Measurements from ENCODE around the gene SMAD6. TPM values are rescaled to one million over a fixed set of nuclear protein-coding genes. Genes with fewer than 3 reads are reported as not detected.

The SMAD6 gene
- total RNA-seq, 1 experiment from 2014 or later: 58.6 TPM

DNA sequence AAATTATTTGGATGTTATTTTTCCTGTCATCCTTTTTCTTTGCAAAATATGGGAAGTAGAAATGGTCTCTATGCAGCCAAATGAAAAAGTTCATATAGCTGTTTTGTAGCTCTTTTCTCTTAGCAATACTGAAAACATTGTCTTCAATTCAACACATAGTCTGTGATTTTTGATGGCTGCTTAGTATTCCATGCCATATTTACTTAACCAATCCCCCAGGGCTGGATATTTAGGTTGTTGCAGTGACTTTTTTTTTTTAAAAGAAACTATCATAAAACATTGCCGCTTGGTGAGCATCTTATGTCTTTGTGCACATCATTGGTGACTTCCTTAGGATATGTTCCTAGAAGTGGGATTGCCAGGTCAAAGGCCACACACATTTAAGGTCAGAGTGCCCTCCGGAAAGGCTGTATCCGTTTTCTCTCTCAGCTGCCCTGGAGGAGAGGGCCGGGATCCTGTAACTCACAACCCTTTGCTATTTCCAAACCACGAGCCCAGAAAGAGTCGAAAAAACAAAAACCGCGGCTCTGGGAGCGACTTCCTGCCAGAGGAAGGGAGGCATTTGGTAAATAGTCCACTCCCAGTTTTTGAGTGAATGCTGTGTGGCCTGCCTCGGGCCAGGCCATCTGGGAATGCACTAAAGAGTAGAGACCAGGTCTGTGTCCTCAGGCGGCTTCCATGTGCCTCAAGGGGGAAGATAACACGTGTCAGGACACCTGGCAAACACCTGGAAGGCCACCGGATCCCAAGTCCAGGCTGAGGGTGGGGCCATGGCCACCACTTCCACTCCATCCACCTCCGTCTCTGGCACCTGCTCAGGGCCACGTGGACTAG is 41.9 kb downstream of the SMAD6 start:
- DNase-seq: no peak
- CTCF ChIA-PET: interaction anchor here (1.6 kb wide), 1 partner anchor 24 kb away, joined by 5 read pairs; no protein-coding TSS in a partner anchor

DNA sequence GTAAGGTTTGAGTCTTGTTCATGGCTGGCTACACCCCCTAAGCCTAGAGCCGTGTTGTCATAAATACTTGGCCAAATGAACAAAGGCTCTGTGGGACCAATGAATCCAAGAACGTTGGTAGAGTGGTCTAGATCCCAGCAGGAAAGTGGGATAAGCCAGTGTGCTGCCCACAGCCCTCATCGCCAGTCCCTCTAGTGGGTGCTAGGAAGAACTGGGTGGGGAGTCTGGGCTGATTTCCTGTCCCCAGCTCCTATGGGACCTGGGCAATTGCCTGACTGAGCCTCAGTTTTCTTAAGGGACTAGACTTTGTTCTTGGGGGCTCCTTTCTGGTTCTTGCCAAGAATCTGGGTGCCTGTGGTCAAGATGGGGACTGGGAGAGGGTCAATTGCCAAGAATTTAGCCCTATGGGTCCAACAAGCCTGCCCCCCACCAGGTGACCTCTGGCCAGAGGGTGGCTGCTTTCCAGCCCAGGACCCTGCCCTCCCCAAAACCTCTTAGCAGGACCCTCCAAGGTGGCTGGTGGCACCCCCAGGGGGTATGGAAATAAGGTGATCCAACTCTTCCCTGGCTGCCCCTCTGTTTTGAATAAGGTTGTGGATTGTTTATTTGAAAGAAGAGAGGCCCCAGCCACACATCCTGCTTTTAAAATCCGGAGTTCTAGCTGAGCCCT is 42.7 kb downstream of the SMAD6 start:
- DNase-seq: no peak
- BruUV-seq (replicated peaks): no TSS peak
- CTCF ChIA-PET: interaction anchor here (1.6 kb wide), 1 partner anchor 24 kb away, joined by 5 read pairs; no protein-coding TSS in a partner anchor
- Mint-ChIP-seq H3K27ac (ENCODE audit: unreplicated experiment) (peak overlapping the region; percentile 51), H3K9me3 (ENCODE audit: low read depth, unreplicated experiment) (no peaks in the 10 kb centered on the region), H3K4me3 (ENCODE audit: low read depth, unreplicated experiment) (no peak overlapping the region), H3K4me1 (ENCODE audit: low read depth, unreplicated experiment) (peaks cover 56% of the 10 kb centered on the region), H3K36me3 (ENCODE audit: insufficient read depth, unreplicated experiment) (peaks cover 40% of the 10 kb centered on the region), H3K27me3 (ENCODE audit: unreplicated experiment) (no peaks in the 10 kb centered on the region)
- TF ChIP-seq, protein P1, sequence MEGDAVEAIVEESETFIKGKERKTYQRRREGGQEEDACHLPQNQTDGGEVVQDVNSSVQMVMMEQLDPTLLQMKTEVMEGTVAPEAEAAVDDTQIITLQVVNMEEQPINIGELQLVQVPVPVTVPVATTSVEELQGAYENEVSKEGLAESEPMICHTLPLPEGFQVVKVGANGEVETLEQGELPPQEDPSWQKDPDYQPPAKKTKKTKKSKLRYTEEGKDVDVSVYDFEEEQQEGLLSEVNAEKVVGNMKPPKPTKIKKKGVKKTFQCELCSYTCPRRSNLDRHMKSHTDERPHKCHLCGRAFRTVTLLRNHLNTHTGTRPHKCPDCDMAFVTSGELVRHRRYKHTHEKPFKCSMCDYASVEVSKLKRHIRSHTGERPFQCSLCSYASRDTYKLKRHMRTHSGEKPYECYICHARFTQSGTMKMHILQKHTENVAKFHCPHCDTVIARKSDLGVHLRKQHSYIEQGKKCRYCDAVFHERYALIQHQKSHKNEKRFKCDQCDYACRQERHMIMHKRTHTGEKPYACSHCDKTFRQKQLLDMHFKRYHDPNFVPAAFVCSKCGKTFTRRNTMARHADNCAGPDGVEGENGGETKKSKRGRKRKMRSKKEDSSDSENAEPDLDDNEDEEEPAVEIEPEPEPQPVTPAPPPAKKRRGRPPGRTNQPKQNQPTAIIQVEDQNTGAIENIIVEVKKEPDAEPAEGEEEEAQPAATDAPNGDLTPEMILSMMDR (IDR thresholded peaks at IDR 0.05; ENCODE audit: unreplicated experiment): no peak
- intact Hi-C loops (cut with micrococcal nuclease; ENCODE audit: unreplicated experiment): no loop called here

More for the DNA sequence above, 41.9 kb downstream of the SMAD6 start:
- peaks cover 49% of the 10 kb centered on the region for H3K4me1 Mint-ChIP-seq (ENCODE audit: low read depth, unreplicated experiment)
- H3K36me3 Mint-ChIP-seq (ENCODE audit: insufficient read depth, unreplicated experiment): peaks cover 32% of the 10 kb centered on the region
- H3K4me3 Mint-ChIP-seq (ENCODE audit: low read depth, unreplicated experiment): no peak overlapping the region
- no TSS peak for BruUV-seq (replicated peaks)
- no peak overlapping the region for H3K27ac Mint-ChIP-seq (ENCODE audit: unreplicated experiment)
- intact Hi-C loops (cut with micrococcal nuclease; ENCODE audit: unreplicated experiment): no loop called here
- H3K27me3 Mint-ChIP-seq (ENCODE audit: unreplicated experiment): no peaks in the 10 kb centered on the region
- H3K9me3 Mint-ChIP-seq (ENCODE audit: low read depth, unreplicated experiment): no peaks in the 10 kb centered on the region
- TF ChIP-seq, protein P1 (IDR thresholded peaks at IDR 0.05; ENCODE audit: unreplicated experiment): no peak

DNA sequence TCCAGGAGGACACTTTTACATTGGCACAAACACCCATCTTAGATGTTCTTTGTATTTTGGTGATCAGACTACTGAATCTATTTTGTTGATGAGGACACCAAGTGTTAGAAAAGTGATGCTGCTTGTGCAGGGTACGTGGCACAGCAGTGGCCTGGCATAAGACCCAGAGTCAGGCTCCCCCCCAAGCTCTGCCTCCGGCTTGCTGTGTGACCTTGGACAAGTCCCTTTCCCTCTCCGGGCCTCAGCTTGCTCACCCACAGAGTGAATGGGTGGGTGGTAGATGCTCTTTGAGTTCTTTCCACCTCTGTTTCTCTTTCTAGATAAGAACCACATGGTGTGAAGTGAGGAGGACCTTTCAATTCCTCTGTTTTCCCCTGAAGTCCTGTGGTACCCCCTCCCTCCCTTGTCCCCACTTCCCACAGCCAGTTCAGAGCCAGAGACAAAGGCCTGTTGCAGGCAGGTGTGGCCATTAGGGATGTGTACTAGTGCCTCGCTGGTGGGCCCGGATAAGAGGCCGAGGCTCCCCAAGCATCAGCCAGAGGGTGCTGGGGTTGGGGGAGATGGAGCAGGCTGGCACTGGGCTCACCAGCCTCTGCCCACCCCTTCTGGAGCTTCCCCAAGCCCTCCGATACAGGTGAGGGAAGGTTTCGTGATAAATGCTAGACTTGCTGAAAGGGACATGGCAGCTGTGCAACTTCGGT is 43.6 kb downstream of the SMAD6 start:
- TF ChIP-seq, protein P1 (IDR thresholded peaks at IDR 0.05; ENCODE audit: unreplicated experiment): no peak
- DNase-seq: no peak

DNA sequence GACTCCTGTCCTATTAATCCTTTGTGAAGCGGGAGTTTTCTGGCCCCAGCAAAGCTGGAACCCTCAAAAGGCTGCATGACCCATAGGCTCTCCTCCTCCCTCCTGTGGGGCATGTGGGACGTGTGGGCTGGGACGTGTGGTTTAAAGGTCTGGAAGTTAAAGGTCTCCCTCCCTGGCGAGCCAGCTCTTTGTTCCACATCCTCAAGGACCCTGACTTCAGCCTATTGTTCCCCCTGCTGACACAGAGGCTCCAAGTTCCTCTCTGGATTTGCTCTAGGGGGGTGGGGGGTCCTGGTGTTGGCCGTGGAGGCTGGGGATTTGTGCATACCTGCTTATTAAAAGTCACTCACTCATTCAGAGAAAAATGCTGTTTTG is 44.2 kb downstream of the SMAD6 start:
- no peak for DNase-seq
- Mint-ChIP-seq H3K27ac (ENCODE audit: unreplicated experiment) (peak overlapping the region; percentile 51), H3K27me3 (ENCODE audit: unreplicated experiment) (no peaks in the 10 kb centered on the region), H3K4me3 (ENCODE audit: low read depth, unreplicated experiment) (no peak overlapping the region), H3K36me3 (ENCODE audit: insufficient read depth, unreplicated experiment) (peaks cover 34% of the 10 kb centered on the region), H3K9me3 (ENCODE audit: low read depth, unreplicated experiment) (peaks cover 2% of the 10 kb centered on the region), H3K4me1 (ENCODE audit: low read depth, unreplicated experiment) (peaks cover 64% of the 10 kb centered on the region)
- CTCF ChIA-PET: interaction anchor here (0.7 kb wide), 2 partner anchors 63 to 359 kb away, joined by 3 to 6 read pairs; no protein-coding TSS in a partner anchor
- TF ChIP-seq, protein P1 (IDR thresholded peaks at IDR 0.05; ENCODE audit: unreplicated experiment): no peak
- intact Hi-C loops (cut with micrococcal nuclease; ENCODE audit: unreplicated experiment): no loop called here
- no TSS peak for BruUV-seq (replicated peaks)

More for the DNA sequence above, 43.6 kb downstream of the SMAD6 start:
- H3K27me3 Mint-ChIP-seq (ENCODE audit: unreplicated experiment): no peaks in the 10 kb centered on the region
- H3K4me1 Mint-ChIP-seq (ENCODE audit: low read depth, unreplicated experiment): peaks cover 58% of the 10 kb centered on the region
- peaks cover 34% of the 10 kb centered on the region for H3K36me3 Mint-ChIP-seq (ENCODE audit: insufficient read depth, unreplicated experiment)
- peaks cover 2% of the 10 kb centered on the region for H3K9me3 Mint-ChIP-seq (ENCODE audit: low read depth, unreplicated experiment)
- no TSS peak for BruUV-seq (replicated peaks)
- no peak overlapping the region for H3K4me3 Mint-ChIP-seq (ENCODE audit: low read depth, unreplicated experiment)
- intact Hi-C loops (cut with micrococcal nuclease; ENCODE audit: unreplicated experiment): no loop called here
- H3K27ac Mint-ChIP-seq (ENCODE audit: unreplicated experiment): peak overlapping the region; percentile 51
- CTCF ChIA-PET: interaction anchor here (0.7 to 1.6 kb wide), 3 partner anchors 25 to 360 kb away, joined by 3 to 6 read pairs (median 5); no protein-coding TSS in a partner anchor
